Brain pericyte (primary cell): Measurements from ENCODE around the gene B3GNT5.

Experiments used
- DNase-seq: peaks from one replicate; pipeline ENCODE4 v3.0.0-alpha.2; 2012; ENCODE audit warnings: low read depth, low spot score

The B3GNT5 gene, protein sequence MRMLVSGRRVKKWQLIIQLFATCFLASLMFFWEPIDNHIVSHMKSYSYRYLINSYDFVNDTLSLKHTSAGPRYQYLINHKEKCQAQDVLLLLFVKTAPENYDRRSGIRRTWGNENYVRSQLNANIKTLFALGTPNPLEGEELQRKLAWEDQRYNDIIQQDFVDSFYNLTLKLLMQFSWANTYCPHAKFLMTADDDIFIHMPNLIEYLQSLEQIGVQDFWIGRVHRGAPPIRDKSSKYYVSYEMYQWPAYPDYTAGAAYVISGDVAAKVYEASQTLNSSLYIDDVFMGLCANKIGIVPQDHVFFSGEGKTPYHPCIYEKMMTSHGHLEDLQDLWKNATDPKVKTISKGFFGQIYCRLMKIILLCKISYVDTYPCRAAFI

DNA sequence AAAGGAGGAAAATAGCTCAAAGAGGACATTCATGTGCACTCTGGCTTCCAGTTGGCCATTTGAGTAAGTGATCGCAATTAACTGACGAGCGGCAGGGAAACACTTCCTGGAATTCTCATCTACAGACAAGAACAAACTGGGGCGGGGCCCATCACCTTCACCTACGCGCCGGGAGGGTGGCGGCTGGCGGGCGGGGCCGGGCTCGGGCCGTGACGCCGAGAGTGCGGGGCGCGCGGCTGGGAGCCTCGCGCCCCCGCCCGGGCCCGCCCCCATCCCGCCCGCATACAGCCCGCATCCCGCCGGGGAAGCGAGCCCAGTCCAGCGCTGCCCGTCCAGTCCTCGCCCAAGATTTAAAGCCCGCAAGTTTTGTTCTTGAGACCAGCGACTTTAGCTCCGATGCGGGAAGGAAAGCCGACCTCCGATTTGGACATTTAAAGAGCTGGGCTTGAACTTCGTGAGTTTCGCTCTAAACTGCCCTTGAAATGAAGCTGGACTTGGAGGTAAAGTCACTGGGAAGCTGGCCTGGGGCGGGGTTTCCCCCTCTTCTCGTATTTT lies at the start of gene B3GNT5:
B3GNT5 (plus strand) TSS at position 281 of the 555 bp plus-strand sequence. CDS start 16,546 bp downstream, outside the sequence.
- DNase-seq: no peak

DNA sequence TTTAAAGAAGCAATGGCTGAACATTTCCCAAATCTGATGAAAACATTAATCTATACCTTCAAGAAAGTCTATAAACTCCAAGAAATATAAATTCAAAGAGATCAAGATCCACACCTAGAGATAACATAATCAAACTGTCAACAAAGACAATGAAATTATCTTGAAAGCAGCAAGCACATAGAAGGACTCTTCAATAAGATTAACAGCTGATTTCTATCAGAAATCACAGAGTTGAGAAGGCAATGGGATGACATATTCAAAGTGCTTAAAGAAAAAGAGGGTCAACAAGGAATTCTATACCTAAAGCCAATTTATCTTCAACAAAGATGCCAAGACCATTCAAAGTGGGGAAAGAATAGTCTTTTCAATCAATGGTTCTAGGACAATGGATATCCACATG lies 49.4 kb upstream of the B3GNT5 start:
- no peak for DNase-seq

DNA sequence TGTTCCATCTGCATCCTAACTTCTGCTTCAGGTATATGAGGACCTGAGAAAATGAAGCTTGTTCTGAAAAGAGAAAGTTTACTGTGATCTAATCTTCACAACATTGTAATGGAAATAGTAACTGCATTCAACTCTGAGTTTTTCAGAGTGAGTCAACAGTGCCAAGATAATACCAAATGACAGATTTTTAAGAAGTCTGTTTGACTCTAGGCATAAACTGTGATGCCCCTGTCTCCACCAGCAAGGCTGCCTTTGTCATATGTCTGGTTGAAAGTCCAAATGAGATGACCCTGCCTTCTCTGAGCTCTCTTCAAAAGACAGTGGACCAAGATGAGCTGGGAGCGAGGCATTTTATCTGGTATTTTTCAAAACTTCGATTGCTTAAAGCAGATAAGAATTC lies 44.8 kb upstream of the B3GNT5 start:
- no peak for DNase-seq

DNA sequence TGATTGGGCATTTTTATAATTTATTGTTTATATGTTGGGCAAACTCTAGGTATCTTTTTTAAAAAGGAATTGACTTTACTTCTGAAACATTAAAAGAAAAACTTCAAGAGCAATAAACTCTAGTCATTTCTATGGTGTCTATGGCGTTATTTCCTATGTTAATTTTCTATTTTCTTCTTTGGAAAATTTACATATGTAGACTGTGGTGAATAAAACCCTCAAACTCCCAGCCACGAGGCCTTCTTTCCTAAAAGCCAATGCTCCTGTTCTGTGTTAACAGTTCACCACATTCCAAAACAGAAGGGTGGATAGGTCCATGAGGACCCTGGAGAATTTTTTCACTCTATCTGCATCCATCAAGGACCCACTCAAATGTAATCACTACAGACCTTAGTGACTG lies 44.3 kb upstream of the B3GNT5 start:
- DNase-seq: no peak

DNA sequence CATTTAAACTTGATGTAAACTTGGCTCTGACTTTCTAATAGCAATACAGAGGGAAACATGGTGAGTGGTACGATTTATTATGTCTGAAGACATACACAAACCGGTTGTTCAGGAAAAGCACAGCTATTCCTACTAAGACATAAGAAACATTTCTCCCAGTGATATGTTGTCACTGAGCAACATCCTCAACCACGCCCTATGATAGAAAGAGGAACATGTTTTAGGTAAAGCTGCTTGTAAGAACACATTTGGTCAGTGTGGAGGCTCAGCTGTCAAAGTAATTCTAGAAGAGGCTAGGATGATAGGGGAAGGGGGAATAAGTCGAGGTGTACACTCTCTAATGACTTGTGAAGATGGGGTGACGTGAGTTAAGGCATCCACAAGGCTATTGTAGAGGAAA lies 42.7 kb upstream of the B3GNT5 start:
- no peak for DNase-seq

DNA sequence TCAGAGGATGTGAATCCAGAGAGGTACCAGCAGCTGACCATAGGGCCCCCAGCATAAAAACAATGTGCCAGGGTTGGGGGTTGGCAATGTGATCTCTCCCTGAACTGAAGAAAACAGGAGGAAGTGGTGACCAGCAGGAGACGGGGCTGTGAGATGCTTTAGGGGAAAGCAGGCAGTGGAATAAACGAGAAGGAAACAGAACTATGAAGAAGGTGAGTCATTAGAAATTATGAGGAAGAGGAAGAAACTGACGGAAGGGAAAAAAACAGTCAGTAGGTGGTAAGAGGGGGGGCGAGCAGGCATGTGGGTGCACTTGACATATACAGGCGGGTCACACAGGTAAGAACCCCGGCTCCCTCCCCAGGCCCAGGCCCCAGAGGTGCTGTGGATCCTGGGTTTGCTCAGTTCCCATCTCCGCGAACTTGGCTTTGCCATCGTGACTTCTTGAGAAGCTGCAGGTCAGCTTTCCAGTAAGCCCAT lies 42.2 kb upstream of the B3GNT5 start:
- no peak for DNase-seq

DNA sequence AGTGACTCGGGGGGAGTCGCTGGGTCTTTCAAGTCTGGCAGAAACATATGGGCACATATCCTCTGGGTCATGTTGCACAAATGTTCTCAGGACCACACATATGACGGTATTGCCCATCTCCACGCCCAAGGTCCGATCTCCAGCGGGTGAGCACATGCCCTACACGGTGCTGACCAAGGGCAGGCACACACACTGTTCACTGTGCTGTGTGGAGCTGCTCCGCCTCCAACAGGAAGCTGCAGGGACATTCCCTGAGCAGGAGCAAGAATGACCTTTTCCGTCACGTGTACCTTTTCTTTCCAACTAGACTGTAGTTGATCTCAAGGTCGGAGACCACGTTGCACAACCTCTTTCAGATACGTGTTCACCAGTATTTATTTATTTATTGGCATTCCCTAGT lies 41.7 kb upstream of the B3GNT5 start:
- no peak for DNase-seq

DNA sequence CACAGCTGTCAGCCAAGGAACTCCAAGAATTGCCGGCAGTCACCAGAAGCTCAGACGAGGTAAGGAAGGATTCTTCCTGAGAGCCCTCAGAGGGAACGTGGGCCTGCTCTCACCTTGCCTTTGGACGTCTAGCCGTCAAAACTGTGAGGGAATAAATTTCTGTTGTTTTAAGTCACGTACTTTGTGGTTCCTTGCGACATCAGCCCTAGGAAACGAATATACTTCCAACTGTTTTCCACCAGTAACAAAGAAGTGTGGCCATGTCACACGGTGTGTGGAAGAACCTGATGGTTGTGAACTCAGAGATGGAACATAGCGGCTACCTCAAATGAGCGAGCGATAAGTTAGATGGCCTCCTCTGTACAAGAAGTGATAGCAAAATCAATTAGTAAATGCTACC lies 41.0 kb upstream of the B3GNT5 start:
- DNase-seq: no peak

DNA sequence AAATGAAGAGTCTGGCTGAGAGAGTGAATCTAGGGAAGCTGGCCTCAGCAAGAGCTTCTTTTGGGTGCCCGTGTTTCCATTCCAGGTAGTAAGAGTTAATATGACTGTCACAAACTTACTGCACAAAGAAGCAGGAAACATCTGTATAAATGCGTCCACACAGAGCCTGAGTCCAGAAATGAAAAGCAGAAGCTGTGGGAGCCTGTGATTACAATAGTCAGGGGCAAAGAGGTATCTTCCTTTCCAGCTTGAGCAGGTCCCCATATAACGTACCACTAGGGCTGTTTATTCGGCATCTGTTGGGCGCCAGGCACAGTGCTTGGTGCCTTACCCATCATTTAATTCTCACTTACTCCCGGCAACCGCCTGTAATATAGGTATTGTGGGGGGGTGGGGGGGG lies 40.5 kb upstream of the B3GNT5 start:
- no peak for DNase-seq

DNA sequence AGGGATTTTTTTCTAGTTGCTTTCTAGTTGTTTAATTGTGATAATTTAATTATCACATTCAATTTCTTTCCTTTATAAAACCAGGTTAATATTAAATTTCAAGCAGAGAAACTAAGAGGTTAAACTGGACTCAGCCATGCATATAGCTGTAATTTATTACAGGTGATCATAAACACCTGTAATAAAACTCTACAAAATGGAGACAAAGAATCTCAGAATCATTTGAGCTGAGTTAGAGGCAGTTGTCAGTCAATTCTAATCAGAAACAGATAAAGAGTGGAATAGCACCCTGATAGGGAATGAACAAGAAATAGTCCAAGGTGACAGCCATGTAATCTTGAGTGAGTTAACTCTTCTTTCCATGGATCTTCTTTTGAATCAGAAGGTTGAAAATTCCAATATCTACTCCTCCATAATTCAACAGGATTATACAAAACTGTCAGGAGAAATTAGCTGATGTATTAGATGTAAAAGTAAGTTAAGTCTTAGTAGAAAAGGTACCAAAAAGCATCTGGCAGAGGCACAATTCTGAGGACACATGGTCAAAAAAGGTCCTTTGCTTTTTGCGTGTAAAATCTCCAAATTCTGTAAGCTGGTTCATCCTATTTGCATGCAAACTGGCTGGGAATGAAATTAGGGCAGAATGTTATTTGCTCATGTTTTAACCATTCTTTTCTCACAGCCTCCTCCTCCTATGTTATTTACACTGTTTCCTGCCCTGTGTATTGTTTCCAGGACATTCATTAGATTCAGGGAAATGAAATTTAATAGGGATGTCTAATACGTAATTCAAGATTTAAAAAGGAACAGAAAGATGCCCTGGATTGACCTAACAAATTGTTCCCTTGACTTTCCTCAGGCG lies 39.4 kb upstream of the B3GNT5 start:
- DNase-seq: no peak

DNA sequence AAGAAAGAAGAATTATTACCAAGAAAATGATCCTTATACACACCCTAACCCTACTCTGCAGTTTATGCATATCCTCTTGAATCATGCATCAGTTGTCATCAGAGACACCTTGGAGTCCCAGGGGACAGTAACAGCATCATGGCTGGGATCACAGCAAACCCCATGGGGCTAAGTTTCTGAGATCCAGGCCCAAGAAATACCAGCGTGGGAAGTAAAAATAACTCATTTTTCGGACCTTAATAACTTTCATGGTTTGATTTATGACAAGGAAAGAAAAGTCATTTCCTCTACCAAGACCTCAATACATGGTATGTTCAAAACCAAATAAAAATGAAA lies 38.8 kb upstream of the B3GNT5 start:
- no peak for DNase-seq

DNA sequence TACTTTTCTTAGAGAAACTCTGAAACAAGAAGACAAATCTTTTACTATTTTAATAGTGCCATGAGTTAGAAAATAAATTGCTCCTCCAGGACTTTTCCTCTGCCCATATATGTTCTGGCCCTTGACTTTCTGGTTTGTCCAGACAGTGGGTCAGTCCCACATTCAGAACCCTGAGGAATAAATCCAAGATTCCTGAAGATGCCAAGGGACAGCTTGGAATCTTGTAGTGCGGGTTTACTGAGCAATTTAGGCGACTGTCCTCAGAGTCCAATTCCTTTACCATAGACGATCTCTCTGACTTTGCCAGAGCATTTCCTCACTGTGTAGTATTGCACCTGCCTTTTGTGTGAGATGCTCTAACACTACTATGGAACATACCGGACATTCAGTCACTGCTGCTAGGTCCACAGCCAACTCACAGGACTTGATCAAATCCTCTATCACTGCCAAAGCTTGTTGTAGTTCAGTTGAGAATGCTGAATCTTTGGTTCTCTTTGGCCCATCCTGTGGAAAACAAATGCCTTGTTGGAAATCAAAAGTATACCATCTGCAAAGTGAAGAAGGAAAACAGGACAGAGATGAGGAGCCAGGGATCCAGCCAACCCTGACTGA lies 37.4 kb upstream of the B3GNT5 start:
- DNase-seq: no peak

DNA sequence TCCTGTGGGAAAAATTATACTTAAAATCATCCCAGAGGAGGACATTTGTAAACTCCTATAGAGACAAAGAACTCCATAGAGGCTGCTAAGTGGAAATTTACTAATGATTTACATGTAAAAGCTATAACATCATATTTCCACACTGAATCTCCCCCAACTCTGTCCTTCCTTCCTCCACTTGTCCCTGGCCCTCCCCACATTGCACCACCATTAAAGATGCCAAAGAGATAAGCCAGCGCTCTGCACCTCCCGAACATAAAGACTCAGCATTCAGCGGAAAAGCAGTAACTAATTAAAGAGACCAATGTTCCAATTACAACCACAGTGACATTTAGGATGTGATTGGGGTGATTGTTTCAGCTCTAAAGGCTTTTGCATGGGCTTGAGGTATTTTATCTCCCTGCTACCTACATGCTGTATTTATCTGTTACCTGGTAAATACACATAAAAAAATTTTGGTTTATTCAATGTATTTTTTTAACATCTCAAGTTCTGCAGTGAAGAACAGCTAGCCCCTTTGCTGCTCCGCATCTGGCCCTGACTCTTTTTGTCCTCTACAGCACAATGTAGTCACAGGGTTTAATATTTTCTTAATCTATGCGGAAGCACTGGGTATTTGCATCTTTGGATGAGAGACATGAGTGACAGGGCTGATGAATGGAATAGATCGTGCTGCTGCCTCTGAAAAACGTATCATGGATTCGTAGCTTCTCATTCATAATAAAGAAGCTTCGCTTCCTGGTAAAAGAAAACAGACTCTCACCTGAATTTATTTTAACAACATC lies 35.3 kb upstream of the B3GNT5 start:
- no peak for DNase-seq

DNA sequence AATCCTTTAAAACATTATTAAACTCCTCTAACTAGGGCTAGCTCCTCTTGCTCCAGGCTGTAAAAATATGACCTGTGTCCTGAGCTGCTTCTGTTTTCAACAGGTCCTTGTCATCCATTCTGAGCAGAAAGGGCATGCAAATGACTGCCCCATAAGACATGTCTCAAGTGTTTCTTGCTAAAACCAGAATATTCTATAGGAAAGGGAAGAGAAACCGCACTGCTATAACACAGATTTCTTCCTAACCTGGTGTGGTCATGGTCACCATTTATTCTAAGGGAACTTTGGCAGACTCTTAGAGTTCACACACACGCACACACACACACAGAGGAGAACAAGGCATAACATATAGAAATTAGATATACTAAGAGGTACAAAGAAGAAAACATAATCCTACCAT lies 34.2 kb upstream of the B3GNT5 start:
- no peak for DNase-seq

DNA sequence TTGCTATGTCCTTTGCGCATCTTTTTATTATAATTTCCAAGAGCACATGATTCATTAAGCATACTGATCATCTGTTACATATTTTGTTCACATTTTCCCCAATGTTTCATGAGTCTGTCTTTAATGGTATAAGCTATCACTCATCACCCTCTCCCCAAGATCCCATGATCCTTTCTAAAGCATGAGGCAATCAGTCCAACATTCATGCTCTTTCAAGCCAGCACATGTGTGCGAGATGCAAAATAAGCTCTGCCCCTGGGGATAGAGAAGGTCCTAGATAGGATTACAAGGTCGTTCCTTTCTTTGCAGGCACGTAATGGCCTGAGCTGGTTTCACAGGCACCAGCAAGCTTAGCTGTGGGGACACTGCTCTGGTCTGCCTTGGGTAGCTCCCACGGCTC lies 32.2 kb upstream of the B3GNT5 start:
- no peak for DNase-seq

DNA sequence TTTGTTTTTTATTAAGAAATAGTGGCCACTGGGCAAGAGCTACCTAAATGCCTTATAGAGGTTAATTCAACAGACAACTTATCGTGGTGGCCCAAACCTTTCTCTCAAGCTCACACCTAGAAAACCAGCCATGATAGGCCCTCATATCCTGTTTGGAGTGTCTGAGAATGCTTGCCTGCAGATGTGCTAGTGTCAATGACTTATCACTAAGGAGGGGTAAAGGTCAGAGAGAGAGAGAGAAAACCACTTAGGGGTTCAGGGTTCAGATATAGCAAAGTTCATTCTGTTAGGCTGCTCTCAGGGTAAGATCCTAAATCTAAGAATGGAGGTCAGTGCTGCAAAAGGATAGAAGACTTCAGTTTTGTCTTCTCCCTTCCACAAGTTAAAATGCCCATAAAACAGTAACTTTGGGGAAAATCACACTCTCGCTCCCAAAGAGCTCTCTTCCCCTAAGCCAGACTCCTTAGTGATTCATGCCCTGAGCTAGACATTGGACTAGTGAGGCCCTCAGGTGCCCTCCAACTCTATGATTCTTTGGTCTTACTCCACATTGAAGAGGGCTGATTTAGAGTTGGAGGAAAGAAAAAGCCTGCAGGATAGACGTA lies 30.3 kb upstream of the B3GNT5 start:
- no peak for DNase-seq

DNA sequence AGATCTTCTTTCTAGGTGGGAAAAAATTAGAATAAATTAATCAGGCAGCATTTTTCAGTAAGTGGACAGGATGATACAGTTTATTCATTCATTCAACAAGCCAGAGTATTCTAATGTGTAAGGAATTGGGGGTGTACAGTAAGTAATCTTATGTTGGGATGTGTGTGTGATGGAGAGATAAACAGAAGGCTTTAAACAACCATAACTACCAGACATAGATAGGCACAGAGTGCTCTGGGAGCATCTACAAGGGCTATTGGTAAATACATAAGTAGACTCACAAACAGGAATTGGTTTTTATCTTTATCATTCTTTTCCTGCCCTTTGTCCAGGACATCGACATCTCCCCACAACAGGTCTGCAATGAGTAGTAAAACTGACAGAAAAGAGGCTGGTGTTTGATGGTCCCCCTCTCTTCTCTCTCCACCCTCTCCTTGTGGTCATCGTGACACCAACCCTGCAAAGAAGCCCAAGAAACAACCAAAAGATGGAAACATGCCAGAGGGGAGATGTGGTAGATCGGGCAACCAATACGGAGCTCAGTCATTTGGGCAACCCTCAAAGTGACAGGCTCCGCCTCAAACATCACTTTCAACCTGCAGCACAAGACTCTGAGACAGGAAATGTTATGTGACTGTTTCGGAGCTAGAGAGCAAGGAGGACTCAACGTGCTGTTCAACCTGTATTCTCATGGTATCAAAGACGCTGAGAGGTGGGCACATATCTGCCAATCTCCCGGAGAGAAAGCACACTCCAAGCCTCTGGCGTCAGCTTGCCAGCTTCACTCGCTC lies 28.7 kb upstream of the B3GNT5 start:
- DNase-seq: no peak

DNA sequence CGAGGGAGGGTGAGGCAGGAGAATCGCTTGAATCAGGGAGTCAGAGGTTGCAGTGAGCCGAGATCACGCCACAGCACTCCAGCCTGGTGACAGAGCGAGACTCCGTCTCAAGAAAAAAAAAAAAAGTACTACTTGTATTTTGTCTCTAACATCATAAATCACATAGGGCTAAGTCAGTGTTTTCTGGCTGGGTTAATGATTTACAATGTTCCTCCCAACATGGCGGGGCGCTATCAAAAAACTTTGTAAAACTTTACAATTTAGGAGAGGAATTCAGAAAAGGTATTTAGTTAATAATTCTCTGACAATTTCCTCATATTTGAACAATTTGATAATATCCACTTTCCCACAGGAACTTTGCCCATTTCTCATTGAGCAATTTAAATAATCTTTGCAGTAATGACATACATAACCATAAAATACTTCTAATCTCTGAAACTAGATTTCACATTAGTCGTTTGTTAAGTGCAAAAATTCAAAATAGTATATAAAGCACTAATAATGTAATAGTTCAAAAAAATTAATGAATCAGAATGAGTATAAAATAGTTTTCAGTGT lies 26.6 kb upstream of the B3GNT5 start:
- no peak for DNase-seq

DNA sequence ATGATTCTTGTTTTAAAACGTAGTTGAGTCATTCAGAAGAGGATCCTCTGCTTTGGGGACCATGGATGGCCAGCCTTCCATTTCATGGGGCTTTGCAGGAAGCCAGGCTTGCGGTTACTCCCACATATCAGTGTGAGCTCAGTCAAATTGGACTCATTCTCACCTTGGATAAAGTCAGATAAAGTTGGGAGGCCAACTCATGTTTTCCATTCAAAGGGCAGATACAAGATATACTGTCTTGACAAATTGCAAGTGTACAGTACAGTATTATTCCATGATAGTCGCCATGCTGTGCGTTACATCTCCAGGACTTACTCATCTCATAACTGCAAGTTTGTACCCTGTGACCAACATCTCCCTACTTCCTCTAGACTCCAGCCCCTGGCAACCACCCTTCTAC lies 25.5 kb upstream of the B3GNT5 start:
- no peak for DNase-seq

DNA sequence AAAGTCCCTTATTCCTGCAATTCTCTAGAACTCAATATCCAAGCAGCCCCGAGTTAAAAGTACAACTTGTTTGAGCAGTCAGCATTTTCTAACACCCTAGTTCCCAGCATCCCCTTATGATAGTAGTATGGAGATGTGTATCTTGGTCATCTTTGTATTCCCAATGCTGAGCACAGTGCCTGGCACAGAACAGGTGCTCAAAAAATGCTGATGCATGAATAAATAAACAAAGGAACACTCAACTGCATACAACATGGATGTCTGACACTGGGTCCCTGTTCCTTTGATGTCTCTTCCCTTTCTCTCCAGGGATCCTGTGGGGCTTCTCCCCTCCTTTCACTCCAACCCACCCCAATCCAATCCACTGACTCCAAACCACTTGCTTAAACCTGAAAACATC lies 23.9 kb upstream of the B3GNT5 start:
- DNase-seq: no peak
